Nephron (organoid): ENCODE measurements around the gene RELT.
A peak's percentile ranks its signal among the peaks of the same experiment; 100 is the strongest.

Experiments
- H3K27ac Mint-ChIP-seq, 3 experiments: 2 replicates each; pipeline ENCODE4 v1.8.0; 2020; ENCODE audit warnings: mixed read lengths in 3 of 3, mild to moderate bottlenecking in 2 of 3, moderate library complexity in 1 of 3
- H3K27me3 Mint-ChIP-seq: 2 replicates; pipeline ENCODE4 v1.8.0; 2021; ENCODE audit warnings: low read depth, mild to moderate bottlenecking, moderate library complexity, mixed read lengths
- H3K36me3 Mint-ChIP-seq: 2 replicates; pipeline ENCODE4 v1.8.0; 2020; ENCODE audit warnings: low read depth, mixed read lengths
- H3K4me1 Mint-ChIP-seq: 2 replicates; pipeline ENCODE4 v1.8.0; 2020; ENCODE audit warnings: mixed read lengths
- H3K4me3 Mint-ChIP-seq, 3 experiments: 2 replicates each; pipeline ENCODE4 v1.8.0; 2020; ENCODE audit warnings: mild to moderate bottlenecking in 3 of 3, mixed read lengths in 3 of 3, moderate library complexity in 2 of 3
- H3K9me3 Mint-ChIP-seq: 2 replicates; pipeline ENCODE4 v1.8.0; 2020; ENCODE audit warnings: mixed read lengths
- CTCF ChIP-seq, 3 experiments: fragments of 200-600 bp; sonication (generic); IDR thresholded peaks; one replicate each; pipeline ENCODE4 v1.5.0; 2021; ENCODE audit warnings: antibody characterized with exemption in 3 of 3; ENCODE audit not compliant: unreplicated experiment in 3 of 3

RELT gene

GRCh38 chr11:73359341-73359740 is 16.9 kb upstream of the RELT start:
- no peak overlapping the region for H3K4me3 Mint-ChIP-seq
- H3K27ac Mint-ChIP-seq, result no peak overlapping the region
- no peaks in the 10 kb centered on the region for H3K4me1 Mint-ChIP-seq
- H3K9me3 Mint-ChIP-seq, result no peaks in the 10 kb centered on the region
- TF ChIP-seq CTCF (IDR thresholded peaks at IDR 0.05; ENCODE audit: unreplicated experiment in 3 of 3), result no peak
- H3K27me3 Mint-ChIP-seq, result no peaks in the 10 kb centered on the region
- peaks cover 47% of the 10 kb centered on the region for H3K36me3 Mint-ChIP-seq

- peaks cover 45% of the 10 kb centered on the region for H3K36me3 Mint-ChIP-seq
- no peak overlapping the region for H3K27ac Mint-ChIP-seq
- peak; percentile 19 to 35 (median 31) for TF ChIP-seq CTCF (IDR thresholded peaks at IDR 0.05; ENCODE audit: unreplicated experiment in 3 of 3)
- no peak overlapping the region for H3K4me3 Mint-ChIP-seq
- no peaks in the 10 kb centered on the region for H3K4me1 Mint-ChIP-seq
- no peaks in the 10 kb centered on the region for H3K9me3 Mint-ChIP-seq
- no peaks in the 10 kb centered on the region for H3K27me3 Mint-ChIP-seq
These were observed 16.1 kb upstream of the RELT start for GRCh38 chr11:73359930-73360742.

GRCh38 chr11:73360743-73361369 is 15.3 kb upstream of the RELT start:
- Mint-ChIP-seq H3K9me3 (no peaks in the 10 kb centered on the region), H3K27ac (no peak overlapping the region), H3K27me3 (no peaks in the 10 kb centered on the region), H3K36me3 (peaks cover 48% of the 10 kb centered on the region), H3K4me3 (no peak overlapping the region), H3K4me1 (no peaks in the 10 kb centered on the region)
- TF ChIP-seq CTCF (IDR thresholded peaks at IDR 0.05; ENCODE audit: unreplicated experiment in 3 of 3), result peak in 1 of 3 experiments; percentile 1

GRCh38 chr11:73361953-73362776 is 14.0 kb upstream of the RELT start:
- Mint-ChIP-seq H3K36me3 (peaks cover 58% of the 10 kb centered on the region), H3K9me3 (no peaks in the 10 kb centered on the region), H3K27ac (no peak overlapping the region), H3K4me3 (no peak overlapping the region), H3K27me3 (no peaks in the 10 kb centered on the region), H3K4me1 (peaks cover 4% of the 10 kb centered on the region)
- TF ChIP-seq CTCF (IDR thresholded peaks at IDR 0.05; ENCODE audit: unreplicated experiment in 3 of 3), result no peak

- no peak for TF ChIP-seq CTCF (IDR thresholded peaks at IDR 0.05; ENCODE audit: unreplicated experiment in 3 of 3)
- Mint-ChIP-seq H3K9me3 (no peaks in the 10 kb centered on the region), H3K4me3 (no peak overlapping the region)
These were observed 13.1 kb upstream of the RELT start for GRCh38 chr11:73363147-73363546.

More at GRCh38 chr11:73363147-73363546, 13.1 kb upstream of the RELT start:
- Mint-ChIP-seq H3K36me3 (peaks cover 58% of the 10 kb centered on the region), H3K27ac (no peak overlapping the region), H3K4me1 (peaks cover 5% of the 10 kb centered on the region), H3K27me3 (no peaks in the 10 kb centered on the region)
